ENCODE data around the gene ILF3. TPM values are rescaled to one million over a fixed set of nuclear protein-coding genes. Genes with fewer than 3 reads are reported as not detected.
A peak's percentile ranks its signal among the peaks of the same experiment; 100 is the strongest.

ILF3 gene
- total RNA-seq, 1 donor from 2014 or later, result 118 TPM

- ATAC-seq, result peak; percentile 38
- intact Hi-C loops (cut with micrococcal nuclease), result loop anchor here (10.0 kb wide), 1 partner anchor 146 kb away; no protein-coding TSS in a partner anchor
- peak; percentile 78 for DNase-seq
Measured at GRCh38 chr19:10718205-10719196, 64.4 kb downstream of the ILF3 start.

GRCh38 chr19:10719466-10719961 is 65.4 kb downstream of the ILF3 start:
- no peak for ATAC-seq
- no peak for DNase-seq
- intact Hi-C loops (cut with micrococcal nuclease), result loop anchor here (10.0 kb wide), 1 partner anchor 145 kb away; no protein-coding TSS in a partner anchor

GRCh38 chr19:10720607-10721125 is 66.5 kb downstream of the ILF3 start:
- ATAC-seq (no peak), DNase-seq (no peak)
- intact Hi-C loops (cut with micrococcal nuclease), result no loop called here

GRCh38 chr19:10723591-10723990 is 69.4 kb downstream of the ILF3 start:
- intact Hi-C loops (cut with micrococcal nuclease), result no loop called here
- ATAC-seq (no peak), DNase-seq (no peak)

- DNase-seq (no peak), ATAC-seq (no peak)
- intact Hi-C loops (cut with micrococcal nuclease), result no loop called here
Measured at GRCh38 chr19:10724573-10725071, 70.5 kb downstream of the ILF3 start.

GRCh38 chr19:10725415-10725814 is 71.3 kb downstream of the ILF3 start:
- ATAC-seq, result no peak
- intact Hi-C loops (cut with micrococcal nuclease), result no loop called here
- no peak for DNase-seq

- DNase-seq, result no peak
- intact Hi-C loops (cut with micrococcal nuclease), result no loop called here
- peak; percentile 78 for ATAC-seq
Measured at GRCh38 chr19:10726268-10726667, 72.1 kb downstream of the ILF3 start.

- no peak for ATAC-seq
- intact Hi-C loops (cut with micrococcal nuclease), result no loop called here
- DNase-seq, result no peak
Measured at GRCh38 chr19:10727685-10728201, 73.6 kb downstream of the ILF3 start.

- ATAC-seq, result no peak
- intact Hi-C loops (cut with micrococcal nuclease), result no loop called here
- peak; percentile 51 for DNase-seq
Measured at GRCh38 chr19:10729411-10729810, 75.3 kb downstream of the ILF3 start.

- peak; percentile 60 for ATAC-seq
- peak; percentile 61 for DNase-seq
- intact Hi-C loops (cut with micrococcal nuclease), result no loop called here
Measured at GRCh38 chr19:10730932-10731331, 76.8 kb downstream of the ILF3 start.

GRCh38 chr19:10735741-10736140 is 81.6 kb downstream of the ILF3 start:
- no peak for ATAC-seq
- intact Hi-C loops (cut with micrococcal nuclease), result no loop called here
- no peak for DNase-seq

GRCh38 chr19:10736189-10736588 is 82.0 kb downstream of the ILF3 start:
- intact Hi-C loops (cut with micrococcal nuclease), result no loop called here
- DNase-seq (no peak), ATAC-seq (no peak)

- DNase-seq (no peak), ATAC-seq (peak; percentile 17)
- intact Hi-C loops (cut with micrococcal nuclease), result no loop called here
Measured at GRCh38 chr19:10736916-10737551, 82.9 kb downstream of the ILF3 start.

- intact Hi-C loops (cut with micrococcal nuclease), result no loop called here
- ATAC-seq, result no peak
- no peak for DNase-seq
Measured at GRCh38 chr19:10737722-10738121, 83.6 kb downstream of the ILF3 start.

GRCh38 chr19:10740798-10741197 is 86.7 kb downstream of the ILF3 start:
- intact Hi-C loops (cut with micrococcal nuclease), result no loop called here
- no peak for ATAC-seq
- no peak for DNase-seq

Small RNA genes lying within 50 kb of the gene (microRNA-seq; reads per million reads assigned to microRNA genes)
- gene MIR638 (ENCODE audit: borderline number of aligned reads), result not detected

Other genes with a start within 250 kb of the ILF3 start
- gene PDE4A, start 233.8 kb upstream of the ILF3 start, total RNA-seq, result 36.1 TPM
- 87.7 TPM for gene KEAP1, start 151.0 kb upstream of the ILF3 start, total RNA-seq
- gene S1PR5, start 136.9 kb upstream of the ILF3 start, total RNA-seq, result not detected
- gene ATG4D, start 110.4 kb upstream of the ILF3 start, total RNA-seq, result 61.4 TPM
- gene KRI1, start 88.3 kb upstream of the ILF3 start, total RNA-seq, result 9.3 TPM
- gene CDKN2D, start 85.4 kb upstream of the ILF3 start, total RNA-seq, result 8.3 TPM
- not detected for gene AP1M2, start 67.0 kb upstream of the ILF3 start, total RNA-seq
- 71.8 TPM for gene SLC44A2, start 28.8 kb upstream of the ILF3 start, total RNA-seq
- gene QTRT1, start 47.1 kb downstream of the ILF3 start, total RNA-seq, result 29.1 TPM
- 201 TPM for gene DNM2, start 63.7 kb downstream of the ILF3 start, total RNA-seq
- 29.8 TPM for gene TMED1, start 181.9 kb downstream of the ILF3 start, total RNA-seq
- 0.62 TPM for gene C19orf38, start 194.1 kb downstream of the ILF3 start, total RNA-seq
- 32.5 TPM for gene CARM1, start 217.2 kb downstream of the ILF3 start, total RNA-seq

Measured in left ventricle myocardium superior (tissue), 1 donor.